SH-SY5Y (cell line): ENCODE results near the gene MRGPRF.

ENCODE experiments used
- GATA2 ChIP-seq: IDR thresholded peaks from 2 replicates; pipeline ENCODE4 v1.6.1; 2011; ENCODE audit warnings: mild to moderate bottlenecking, low read depth, low read length
- GATA3 ChIP-seq: IDR thresholded peaks from 2 replicates; pipeline ENCODE4 v1.6.1; 2011; ENCODE audit warnings: low read depth, mild to moderate bottlenecking, low read length, moderate library complexity

- TF ChIP-seq GATA2 = no peak
- no peak for TF ChIP-seq GATA3
These were observed 12.2 kb downstream of the MRGPRF start for GRCh38 chr11:69000831-69001242.
